HUES64 (cell line): ENCODE results near the gene MANF.

Experiments used
- H3K27ac ChIP-seq: 2 replicates; pipeline ENCODE4 v1.7.0; 2013; ENCODE audit warnings: low read depth, low read length, inconsistent platforms
- H3K27me3 ChIP-seq: 2 replicates; pipeline ENCODE4 v1.6.1; 2013; ENCODE audit warnings: mild to moderate bottlenecking, low read length; ENCODE audit not compliant: insufficient read depth
- H3K36me3 ChIP-seq: 2 replicates; pipeline ENCODE4 v1.6.1; 2013; ENCODE audit warnings: mild to moderate bottlenecking, low read length; ENCODE audit not compliant: insufficient read depth
- H3K4me1 ChIP-seq: 2 replicates; pipeline ENCODE4 v1.6.1; 2013; ENCODE audit warnings: mild to moderate bottlenecking, low read length, moderate library complexity; ENCODE audit not compliant: insufficient read depth
- H3K4me3 ChIP-seq: 2 replicates; pipeline ENCODE4 v1.5.1; 2013; ENCODE audit warnings: mild to moderate bottlenecking, low read length, moderate library complexity
- H3K9ac ChIP-seq: 2 replicates; pipeline ENCODE4 v1.6.1; 2013; ENCODE audit warnings: mild to moderate bottlenecking, low read depth, low read length
- H3K9me3 ChIP-seq: 2 replicates; pipeline ENCODE4 v1.6.1; 2013; ENCODE audit warnings: low read depth, low read length; ENCODE audit not compliant: insufficient read depth
- WGBS: fragments of 150-250, 120-280 bp; methylation state at CpG from one replicate; pipeline ENCODE4 v1.1.7; 2013; ENCODE audit warnings: missing lambda C conversion rate; 5-methylcytosine and 5-hydroxymethylcytosine counted together

MANF gene

DNA sequence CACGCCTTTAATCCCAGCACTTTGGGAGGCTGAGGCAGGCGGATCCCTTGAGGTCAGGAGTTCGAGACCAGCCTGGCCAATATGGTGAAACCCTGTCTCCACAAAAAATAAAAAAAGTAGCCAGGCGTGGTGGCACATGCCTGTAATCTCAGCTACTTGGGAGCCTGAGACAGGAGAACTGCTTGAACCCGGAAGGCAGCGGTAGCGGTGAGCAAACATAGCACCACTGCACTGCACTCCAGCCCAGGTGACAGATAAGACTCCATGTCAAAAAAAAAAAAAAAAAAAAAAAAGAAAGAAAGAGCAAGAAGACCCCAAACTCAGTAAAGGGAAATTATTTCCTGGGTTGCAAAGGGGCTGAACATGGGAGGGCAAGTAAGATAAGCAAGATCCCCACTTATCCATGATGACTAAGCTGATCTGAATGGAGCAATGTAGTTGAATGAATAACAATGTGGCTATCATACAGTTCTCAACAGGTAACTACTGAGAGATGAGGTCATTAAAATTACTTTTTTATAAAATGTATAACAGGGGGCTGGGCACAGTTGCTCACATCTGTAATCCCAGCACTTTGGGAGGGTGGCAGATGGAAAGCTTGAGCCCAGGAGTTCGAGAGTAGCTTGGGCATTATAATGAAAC is 52.0 kb downstream of the MANF start:
- no peak overlapping the region for H3K27ac ChIP-seq
- no peaks in the 10 kb centered on the region for H3K4me1 ChIP-seq
- H3K36me3 ChIP-seq = peaks cover 62% of the 10 kb centered on the region
- H3K9ac ChIP-seq = no peak overlapping the region
- WGBS = 89% methylated on average over 8 of the region's 8 CpGs
- no peaks in the 10 kb centered on the region for H3K27me3 ChIP-seq
- no peak overlapping the region for H3K4me3 ChIP-seq
- no peaks in the 10 kb centered on the region for H3K9me3 ChIP-seq
